ENCODE results near the gene ATP6V1G1. TPM values are rescaled to one million over a fixed set of nuclear protein-coding genes. Genes with fewer than 3 reads are reported as not detected.
"Not testable (repeated sequence)": the region's sequence is repeated elsewhere in the genome, so short reads cannot be mapped to it uniquely, and the experiment has no call there.

ATP6V1G1 gene
- total and polyA plus RNA-seq, 2 of the 13 experiments (the other 11 are each of a cell fraction or from before 2014, with no cell fraction given) = 108 to 158 TPM

GRCh38 chr9:114594136-114594535 is 6.6 kb downstream of the ATP6V1G1 start (continued):
- no peak for TF ChIP-seq THYN1 (CRISPR knock-in tag; IDR thresholded peaks at IDR 0.05; ENCODE audit: borderline replicate concordance, low read depth)
- no peak for TF ChIP-seq MAFF (IDR thresholded peaks at IDR 0.05; ENCODE audit: low read depth, low read length)
- no peak for TF ChIP-seq CEBPB (IDR thresholded peaks at IDR 0.05; ENCODE audit: borderline replicate concordance, low read depth, low read length)
- no peak for TF ChIP-seq TFE3 (CRISPR knock-in tag; IDR thresholded peaks at IDR 0.05)

- H3K4me3 ChIP-seq (replicated peaks in 1 of 3; ENCODE audit: insufficient read depth in 1 of 3, low read depth in 2 of 3, low read length in 3 of 3); H3K27ac ChIP-seq (ENCODE audit: extremely low read length, insufficient read depth, low read length); in situ Hi-C loops (cut with HindIII; ENCODE audit: extremely low pct_ligation_motif_present, low pct_unique_long_range_greater_than_20kb); CTCF ChIA-PET (ENCODE audit: low intra/inter-chr PET ratio, low total read pairs); H3K4me1 ChIP-seq (ENCODE audit: insufficient read depth, low read length); intact Hi-C loops (cut with micrococcal nuclease; ENCODE audit: unreplicated experiment); FAIRE-seq; BruUV-seq (replicated peaks); H3K4me2 ChIP-seq (ENCODE audit: low read depth, low read length); DNase-seq (ENCODE audit: low spot score); H2AFZ ChIP-seq (ENCODE audit: low read length); H4K20me1 ChIP-seq (ENCODE audit: insufficient read depth, low read length); H3K9ac ChIP-seq (ENCODE audit: insufficient read depth, low read depth, low read length); H3K27me3 ChIP-seq (ENCODE audit: control insufficient read depth in 1 of 2, insufficient read depth in 2 of 2, low read length in 2 of 2); H3K79me2 ChIP-seq (ENCODE audit: insufficient read depth, low read length): not testable (repeated sequence)
- TF ChIP-seq POLR2A (IDR thresholded peaks at IDR 0.05; ENCODE audit: insufficient read depth in 1 of 2, low read depth in 2 of 2, low read length in 2 of 2) (0 out of 4 replicates have a peak, but pooled peaks have one; percentile 7 to 8), PAF1 (CRISPR knock-in tag; IDR thresholded peaks at IDR 0.05) (peak; percentile 8; the same call in 1 of the 2 replicates), AGO2 (optimal IDR thresholded peaks at IDR 0.05; ENCODE audit: low read depth, low read length) (peak; percentile 67), POLR2G (IDR thresholded peaks at IDR 0.05; ENCODE audit: low read depth, low read length) (peak; percentile 56)
- Histone ChIP-seq H3K36me3 (replicated peaks in 1 of 2; ENCODE audit: control insufficient read depth in 1 of 2, insufficient read depth in 2 of 2, low read length in 2 of 2) (peaks cover 11 to 27% of the 10 kb centered on the region in 2 experiments; a peak in 4 of 5 replicates), H3K9me3 (ENCODE audit: low read length) (peaks cover 14% of the 10 kb centered on the region; the same call in 1 of the 2 replicates)
- 96% methylated on average over 6 of the region's 9 CpGs for WGBS (ENCODE audit: low lambda C conversion rate)
- POLR2A ChIA-PET = interaction anchor here (1.5 to 2.6 kb wide), 4 partner anchors 9 to 13 kb away, joined by 4 to 25 read pairs (median 8); partner anchors contain the start of genes ATP6V1G1 and TMEM268
- ATAC-seq = peak; percentile 42; the same call in 2 of the 3 replicates
These were observed 13.1 kb downstream of the ATP6V1G1 start for GRCh38 chr9:114600502-114601248.

- intact Hi-C loops (cut with micrococcal nuclease; ENCODE audit: unreplicated experiment); POLR2A ChIA-PET; H2AFZ ChIP-seq (ENCODE audit: low read length); H4K20me1 ChIP-seq (ENCODE audit: insufficient read depth, low read length); ATAC-seq; H3K4me2 ChIP-seq (ENCODE audit: low read depth, low read length); H3K27me3 ChIP-seq (ENCODE audit: control insufficient read depth in 1 of 2, insufficient read depth in 2 of 2, low read length in 2 of 2); CTCF ChIA-PET (ENCODE audit: low intra/inter-chr PET ratio, low total read pairs); H3K9ac ChIP-seq (ENCODE audit: insufficient read depth, low read depth, low read length); in situ Hi-C loops (cut with HindIII; ENCODE audit: extremely low pct_ligation_motif_present, low pct_unique_long_range_greater_than_20kb); H3K27ac ChIP-seq (ENCODE audit: extremely low read length, insufficient read depth, low read length); DNase-seq (ENCODE audit: low spot score); H3K4me3 ChIP-seq (replicated peaks in 1 of 3; ENCODE audit: insufficient read depth in 1 of 3, low read depth in 2 of 3, low read length in 3 of 3); H3K79me2 ChIP-seq (ENCODE audit: insufficient read depth, low read length); BruUV-seq (replicated peaks); FAIRE-seq: not testable (repeated sequence)
- H3K36me3 ChIP-seq (replicated peaks in 1 of 2; ENCODE audit: control insufficient read depth in 1 of 2, insufficient read depth in 2 of 2, low read length in 2 of 2) = peaks cover 9 to 16% of the 10 kb centered on the region in 2 experiments; a peak in 4 of 5 replicates
- peaks cover 18% of the 10 kb centered on the region for H3K4me1 ChIP-seq (ENCODE audit: insufficient read depth, low read length)
- peaks cover 14% of the 10 kb centered on the region; the same call in 1 of the 2 replicates for H3K9me3 ChIP-seq (ENCODE audit: low read length)
- WGBS (ENCODE audit: low lambda C conversion rate) = 93% methylated on average over 2 of the region's 2 CpGs
These were observed 14.2 kb downstream of the ATP6V1G1 start for GRCh38 chr9:114601787-114602186.
